Keratinocyte (primary cell): ENCODE data around the gene VEZF1. TPM values are rescaled to one million over a fixed set of nuclear protein-coding genes. Genes with fewer than 3 reads are reported as not detected.

Experiments
- DNase-seq: peaks from one replicate; pipeline ENCODE4 v3.0.0-alpha.2; 2011; ENCODE audit warnings: low read depth, missing footprints, low spot score
- FAIRE-seq: peaks from 2 replicates; lab custom pipeline; 2011; peaks lifted over from hg19 to GRCh38; lab: Jason Lieb, UNC
- H2AFZ ChIP-seq: 2 replicates; pipeline ENCODE4 v1.6.0; 2012; ENCODE audit warnings: low read length, control low read depth, inconsistent platforms; ENCODE audit not compliant: control insufficient read depth
- H3K27ac ChIP-seq: 2 replicates; pipeline ENCODE4 v1.5.1; 2011; ENCODE audit warnings: low read length; ENCODE audit not compliant: control insufficient read depth, insufficient read depth
- H3K27me3 ChIP-seq: 3 replicates; pipeline ENCODE4 v1.6.0; 2011; ENCODE audit warnings: low read length; ENCODE audit not compliant: control insufficient read depth, insufficient read depth; ENCODE audit errors: extremely low read depth
- H3K36me3 ChIP-seq, 2 experiments: 2 replicates in 1 of 2; 3 replicates in 1 of 2; pipeline ENCODE4 v1.5.1; 2011; ENCODE audit warnings: low read length in 2 of 2, mild to moderate bottlenecking in 1 of 2; ENCODE audit not compliant: control insufficient read depth in 2 of 2, insufficient read depth in 2 of 2; ENCODE audit errors: extremely low read depth in 1 of 2
- H3K4me1 ChIP-seq: 3 replicates; pipeline ENCODE4 v1.5.1; 2011; ENCODE audit warnings: low read length; ENCODE audit not compliant: control insufficient read depth, insufficient read depth; ENCODE audit errors: extremely low read depth
- H3K4me2 ChIP-seq: 3 replicates; pipeline ENCODE4 v1.6.0; 2011; ENCODE audit warnings: low read depth, low read length; ENCODE audit not compliant: control insufficient read depth, insufficient read depth; ENCODE audit errors: extremely low read depth
- H3K4me3 ChIP-seq, 3 experiments: fragments of 200-600 bp in 1 of 3; sonication (generic) in 1 of 3; 2 replicates in 2 of 3; 3 replicates in 1 of 3; pipeline ENCODE4 v1.5.1; 2011 to 2016; ENCODE audit warnings: low read length in 3 of 3, mild to moderate bottlenecking in 3 of 3, control low read depth in 2 of 3, inconsistent platforms in 1 of 3, low read depth in 1 of 3, mixed read lengths in 1 of 3, mixed run types in 1 of 3, moderate library complexity in 1 of 3; ENCODE audit not compliant: control insufficient read depth in 2 of 3, insufficient read depth in 2 of 3; ENCODE audit errors: extremely low read depth in 1 of 3
- H3K79me2 ChIP-seq: 2 replicates; pipeline ENCODE4 v1.6.0; 2012; ENCODE audit warnings: low read length; ENCODE audit not compliant: control insufficient read depth, insufficient read depth
- H3K9ac ChIP-seq: 3 replicates; pipeline ENCODE4 v1.6.0; 2011; ENCODE audit warnings: low read length; ENCODE audit not compliant: control insufficient read depth, insufficient read depth; ENCODE audit errors: extremely low read depth
- H3K9me1 ChIP-seq: 3 replicates; pipeline ENCODE4 v1.6.0; 2011; ENCODE audit warnings: low read length; ENCODE audit not compliant: control insufficient read depth, insufficient read depth; ENCODE audit errors: extremely low read depth
- H3K9me3 ChIP-seq: 2 replicates; pipeline ENCODE4 v1.5.1; 2012; ENCODE audit warnings: low read depth, low read length; ENCODE audit not compliant: control insufficient read depth
- H4K20me1 ChIP-seq: 3 replicates; pipeline ENCODE4 v1.6.0; 2011; ENCODE audit warnings: low read length; ENCODE audit not compliant: control insufficient read depth, insufficient read depth; ENCODE audit errors: extremely low read depth
- EZH2 ChIP-seq: IDR thresholded peaks from one replicate; pipeline ENCODE4 v1.6.1; 2012; ENCODE audit warnings: inconsistent platforms, mild to moderate bottlenecking, low read length, moderate library complexity
- dilution Hi-C: fragments of 300-500 bp; cut with MboI; formaldehyde crosslinking; loops from one replicate; pipeline ENCODE4 v1.7.0; 2020; ENCODE audit warnings: low sequenced_read_pairs; ENCODE audit not compliant: extremely low pct_ligation_motif_present
- polyA plus RNA-seq, 5 experiments: library from polyadenylated mRNA; depleted of rRNA in 3 of 5; stranded (reverse) in 3 of 5; stranded (forward) in 1 of 5; unstranded in 1 of 5; fragments of >200 nt; gene quantifications; 1 replicate in 1 of 5; 2 replicates in 3 of 5; 3 replicates in 1 of 5; pipeline versions ENCODE4 v1.2.1 to v1.2.3, GENCODE V29; 2011 to 2012; ENCODE audit warnings: missing spikeins in 2 of 5, low read depth in 1 of 5, low replicate concordance in 1 of 5
- TF ChIP-seq, protein P1 (sequence below), 3 experiments: IDR thresholded peaks in 1 of 3; conservative IDR thresholded peaks in 1 of 3; optimal IDR thresholded peaks in 1 of 3; 2 replicates in 2 of 3; 3 replicates in 1 of 3; pipeline versions ENCODE3 to v1.5.1; 2011; ENCODE audit warnings: low read length in 3 of 3, mild to moderate bottlenecking in 3 of 3, moderate library complexity in 2 of 3, control low read depth in 1 of 3, inconsistent platforms in 1 of 3; ENCODE audit not compliant: insufficient read depth in 2 of 3; ENCODE audit errors: extremely low read depth in 1 of 3

VEZF1 gene
- polyA plus RNA-seq, 1 donor (not counting 4 experiments of a cell fraction or from before 2014, with no cell fraction given), result 22.8 TPM

DNA sequence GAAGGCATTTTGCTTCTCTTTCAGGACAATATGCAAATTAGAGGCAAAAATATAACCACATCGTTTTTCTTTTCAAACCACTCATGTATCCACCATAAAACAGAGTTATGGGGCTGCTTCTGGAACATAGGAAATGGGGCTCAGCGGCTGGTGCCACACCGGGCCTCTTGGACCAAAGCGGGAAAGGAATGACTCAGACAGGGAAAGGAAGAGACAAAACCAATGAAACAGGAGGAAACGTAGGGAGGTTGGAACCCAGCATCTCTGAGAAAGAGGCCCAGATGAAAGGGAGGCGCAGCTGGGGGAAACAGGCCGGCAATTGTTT lies 61.4 kb downstream of the VEZF1 start:
- Histone ChIP-seq H4K20me1 (no peaks in the 10 kb centered on the region), H3K27ac (no peak overlapping the region), H3K9ac (no peak overlapping the region), H3K4me3 (no peak overlapping the region), H3K4me1 (peaks cover 11% of the 10 kb centered on the region), H3K79me2 (no peaks in the 10 kb centered on the region), H2AFZ (no peak overlapping the region), H3K36me3 (peaks cover 0 to 2% of the 10 kb centered on the region in 2 experiments), H3K4me2 (no peak overlapping the region), H3K9me3 (no peaks in the 10 kb centered on the region), H3K9me1 (no peaks in the 10 kb centered on the region), H3K27me3 (no peaks in the 10 kb centered on the region)
- dilution Hi-C loops, result no loop called here
- DNase-seq (no peak), FAIRE-seq (no peak)
- TF ChIP-seq, protein P1, sequence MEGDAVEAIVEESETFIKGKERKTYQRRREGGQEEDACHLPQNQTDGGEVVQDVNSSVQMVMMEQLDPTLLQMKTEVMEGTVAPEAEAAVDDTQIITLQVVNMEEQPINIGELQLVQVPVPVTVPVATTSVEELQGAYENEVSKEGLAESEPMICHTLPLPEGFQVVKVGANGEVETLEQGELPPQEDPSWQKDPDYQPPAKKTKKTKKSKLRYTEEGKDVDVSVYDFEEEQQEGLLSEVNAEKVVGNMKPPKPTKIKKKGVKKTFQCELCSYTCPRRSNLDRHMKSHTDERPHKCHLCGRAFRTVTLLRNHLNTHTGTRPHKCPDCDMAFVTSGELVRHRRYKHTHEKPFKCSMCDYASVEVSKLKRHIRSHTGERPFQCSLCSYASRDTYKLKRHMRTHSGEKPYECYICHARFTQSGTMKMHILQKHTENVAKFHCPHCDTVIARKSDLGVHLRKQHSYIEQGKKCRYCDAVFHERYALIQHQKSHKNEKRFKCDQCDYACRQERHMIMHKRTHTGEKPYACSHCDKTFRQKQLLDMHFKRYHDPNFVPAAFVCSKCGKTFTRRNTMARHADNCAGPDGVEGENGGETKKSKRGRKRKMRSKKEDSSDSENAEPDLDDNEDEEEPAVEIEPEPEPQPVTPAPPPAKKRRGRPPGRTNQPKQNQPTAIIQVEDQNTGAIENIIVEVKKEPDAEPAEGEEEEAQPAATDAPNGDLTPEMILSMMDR (optimal IDR thresholded peaks at IDR 0.05 in 1 of 3, IDR thresholded peaks at IDR 0.05 in 1 of 3, conservative IDR thresholded peaks at IDR 0.05 in 1 of 3; ENCODE audit: extremely low read depth in 1 of 3, insufficient read depth in 2 of 3, low read length in 3 of 3), result no peak
- TF ChIP-seq EZH2, result no peak

DNA sequence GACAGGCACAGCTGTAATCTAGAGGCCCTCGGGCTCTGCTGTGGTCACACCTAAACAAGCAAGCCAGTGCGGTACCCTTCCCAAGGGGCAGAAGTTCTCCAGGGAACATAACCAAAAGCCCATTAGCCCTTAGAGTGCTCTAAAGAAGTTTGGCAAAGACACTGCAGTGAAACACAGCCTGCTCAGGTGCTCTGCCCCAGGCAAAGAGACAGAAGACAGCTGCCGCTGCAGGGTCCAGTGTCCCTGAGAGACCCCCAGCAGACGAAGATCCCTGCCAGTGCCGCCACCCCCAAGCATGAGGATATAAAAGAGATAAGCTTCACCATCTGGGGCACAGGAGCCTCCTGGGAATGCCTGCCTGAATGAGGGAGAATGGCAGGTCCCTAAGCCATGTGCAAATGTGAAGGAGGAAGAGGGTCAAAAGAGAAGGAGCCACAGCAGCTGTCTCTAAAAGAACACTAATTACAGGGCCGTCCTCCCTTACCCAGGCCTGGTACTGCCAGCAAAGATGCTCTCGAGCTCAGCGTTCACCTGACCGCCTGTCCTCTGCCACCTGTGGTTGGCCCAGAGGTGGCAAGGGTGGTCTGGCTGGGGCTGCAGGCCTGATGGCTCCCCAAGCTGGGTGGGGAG lies 62.6 kb downstream of the VEZF1 start:
- Histone ChIP-seq H3K4me1 (peaks cover 10% of the 10 kb centered on the region), H3K4me2 (no peak overlapping the region), H3K9ac (no peak overlapping the region), H3K36me3 (peaks cover 0 to 4% of the 10 kb centered on the region in 2 experiments), H3K9me1 (no peaks in the 10 kb centered on the region), H3K4me3 (no peak overlapping the region), H3K27me3 (no peaks in the 10 kb centered on the region), H4K20me1 (no peaks in the 10 kb centered on the region), H3K9me3 (no peaks in the 10 kb centered on the region), H2AFZ (no peak overlapping the region), H3K27ac (no peak overlapping the region), H3K79me2 (no peaks in the 10 kb centered on the region)
- dilution Hi-C loops, result no loop called here
- FAIRE-seq (no peak), DNase-seq (no peak)
- TF ChIP-seq EZH2, result no peak
- TF ChIP-seq, protein P1 (optimal IDR thresholded peaks at IDR 0.05 in 1 of 3, IDR thresholded peaks at IDR 0.05 in 1 of 3, conservative IDR thresholded peaks at IDR 0.05 in 1 of 3; ENCODE audit: extremely low read depth in 1 of 3, insufficient read depth in 2 of 3, low read length in 3 of 3), result no peak
